ENCODE measurements around the gene PTPRF. TPM values are rescaled to one million over a fixed set of nuclear protein-coding genes. Genes with fewer than 3 reads are reported as not detected.

The PTPRF gene
- total RNA-seq, 1 experiment from 2014 or later, result 30.8 TPM

GRCh38 chr1:43598622-43599021, 67.9 kb downstream of the PTPRF start:
- no peak for DNase-seq (ENCODE audit: extremely low read depth, low read depth)

GRCh38 chr1:43600033-43601020, 69.6 kb downstream of the PTPRF start:
- DNase-seq (ENCODE audit: extremely low read depth, low read depth), result no peak

GRCh38 chr1:43602990-43603389, 72.3 kb downstream of the PTPRF start:
- DNase-seq (ENCODE audit: extremely low read depth, low read depth), result no peak

GRCh38 chr1:43604192-43604591, 73.5 kb downstream of the PTPRF start:
- no peak for DNase-seq (ENCODE audit: extremely low read depth, low read depth)

GRCh38 chr1:43605157-43605556, 74.5 kb downstream of the PTPRF start:
- no peak for DNase-seq (ENCODE audit: extremely low read depth, low read depth)

- DNase-seq (ENCODE audit: extremely low read depth, low read depth), result no peak
These were observed 75.1 kb downstream of the PTPRF start for GRCh38 chr1:43605766-43606165.

GRCh38 chr1:43606624-43607023, 75.9 kb downstream of the PTPRF start:
- no peak for DNase-seq (ENCODE audit: extremely low read depth, low read depth)

- no peak for DNase-seq (ENCODE audit: extremely low read depth, low read depth)
These were observed 78.1 kb downstream of the PTPRF start for GRCh38 chr1:43608827-43609226.

GRCh38 chr1:43610339-43610738, 79.7 kb downstream of the PTPRF start:
- no peak for DNase-seq (ENCODE audit: extremely low read depth, low read depth)

GRCh38 chr1:43611950-43612349, 81.3 kb downstream of the PTPRF start:
- no peak for DNase-seq (ENCODE audit: extremely low read depth, low read depth)

GRCh38 chr1:43612406-43612805, 81.7 kb downstream of the PTPRF start:
- DNase-seq (ENCODE audit: extremely low read depth, low read depth), result no peak

- DNase-seq (ENCODE audit: extremely low read depth, low read depth), result no peak
These were observed 82.6 kb downstream of the PTPRF start for GRCh38 chr1:43613075-43613942.

GRCh38 chr1:43614211-43614610, 83.5 kb downstream of the PTPRF start:
- no peak for DNase-seq (ENCODE audit: extremely low read depth, low read depth)

GRCh38 chr1:43614891-43615290, 84.2 kb downstream of the PTPRF start:
- no peak for DNase-seq (ENCODE audit: extremely low read depth, low read depth)

GRCh38 chr1:43616383-43616782, 85.7 kb downstream of the PTPRF start:
- no peak for DNase-seq (ENCODE audit: extremely low read depth, low read depth)

- DNase-seq (ENCODE audit: extremely low read depth, low read depth), result no peak
These were observed 86.3 kb downstream of the PTPRF start for GRCh38 chr1:43617011-43617410.

GRCh38 chr1:43617668-43618067, 87.0 kb downstream of the PTPRF start:
- DNase-seq (ENCODE audit: extremely low read depth, low read depth), result no peak

- no peak for DNase-seq (ENCODE audit: extremely low read depth, low read depth)
These were observed 88.0 kb downstream of the PTPRF start for GRCh38 chr1:43618521-43619313.

- DNase-seq (ENCODE audit: extremely low read depth, low read depth), result no peak
These were observed 88.7 kb downstream of the PTPRF start for GRCh38 chr1:43619314-43619790.

Measured in NCI-H460 (cell line).